ENCODE results near the gene HCAR2.
A peak's percentile ranks its signal among the peaks of the same experiment; 100 is the strongest.

HCAR2 gene

DNA sequence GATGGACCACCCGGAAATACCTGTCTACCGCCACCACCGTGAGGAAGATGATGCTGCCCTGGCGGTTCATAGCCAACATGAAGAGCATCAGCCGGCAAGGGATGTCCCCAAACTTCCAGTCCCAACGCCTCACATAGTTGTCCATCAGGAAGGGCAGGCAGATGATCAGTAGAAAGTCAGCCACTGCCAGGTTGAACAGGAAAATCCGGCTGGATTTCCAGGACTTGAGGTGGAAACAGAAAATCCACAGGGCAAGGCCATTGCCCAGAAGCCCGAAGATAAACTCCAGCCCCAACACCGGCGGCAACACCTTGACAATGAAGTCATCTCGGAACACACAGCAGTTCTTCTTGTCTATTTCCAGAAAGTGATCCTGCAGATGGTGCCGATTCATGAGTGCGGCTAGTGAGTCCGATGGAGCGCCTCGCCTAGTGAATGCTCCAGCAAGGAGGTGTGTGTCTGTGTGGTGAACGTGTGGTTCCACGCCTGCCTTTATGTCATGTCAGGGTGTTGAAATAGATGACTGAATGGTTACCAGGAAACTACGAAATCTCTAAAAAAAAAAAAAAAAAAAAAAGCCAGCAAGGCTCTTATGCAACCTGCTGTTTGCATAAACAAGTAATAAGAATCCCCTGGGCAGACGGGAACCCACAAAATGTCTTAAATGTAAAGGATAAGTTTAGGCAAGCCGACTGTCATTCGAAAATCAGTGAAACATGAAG is at the start of gene HCAR2:
TSS of gene HCAR2 (minus strand) at position 468 of the 722 bp plus-strand sequence. CDS start at position 394, 74 bp downstream.
- DNase-seq = peak in 1 of 2 experiments; percentile 41

- peak; percentile 96 to 99 for DNase-seq
Observed at GRCh38 chr12:122752464-122753318, 49.5 kb upstream of the HCAR2 start, which contains the start of gene DENR. DENR (plus strand) TSS chr12:122752824; CDS start chr12:122753702, 878 bp downstream.

- peak in 1 of 2 experiments; percentile 54 for DNase-seq
Observed at GRCh38 chr12:122750781-122751515, 47.8 kb upstream of the HCAR2 start.

DNA sequence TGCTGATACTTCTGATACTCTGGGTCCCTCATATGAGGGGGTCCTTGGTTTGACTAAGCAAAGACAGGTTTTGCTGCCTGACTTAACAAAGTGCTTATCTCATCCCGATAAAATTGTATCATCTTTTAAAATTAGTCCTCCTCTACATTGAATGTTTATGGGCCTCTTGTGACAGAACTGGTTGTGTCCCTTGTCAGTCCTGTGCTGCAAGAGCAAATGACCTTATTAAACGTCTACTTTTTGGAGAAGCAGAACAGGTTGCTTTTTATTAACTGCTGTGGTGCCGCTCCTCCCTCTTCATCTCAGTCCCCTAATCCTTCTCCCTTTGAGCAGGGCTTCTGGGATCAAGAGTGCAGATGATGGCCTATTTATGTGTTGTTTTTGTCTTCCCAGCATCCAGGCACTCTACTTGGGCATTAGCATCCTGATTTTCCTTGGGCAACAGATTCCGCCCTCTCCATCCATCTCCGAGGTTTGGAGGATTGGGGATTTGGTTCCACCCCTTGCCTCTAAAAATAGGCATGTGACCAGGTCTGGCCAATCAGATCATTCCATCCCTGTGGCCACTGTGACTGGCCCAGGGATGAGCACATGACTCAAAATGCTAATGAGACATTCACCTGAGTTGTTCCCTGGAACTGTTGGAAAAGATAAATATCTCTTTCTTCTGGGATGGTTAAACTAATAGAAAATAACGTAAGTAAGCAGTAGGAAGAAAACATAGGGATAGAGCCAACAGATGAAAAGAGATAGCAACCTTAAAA is 46.6 kb upstream of the HCAR2 start:
- peak; percentile 17 for DNase-seq

- DNase-seq = no peak
Observed at GRCh38 chr12:122747224-122748135, 44.3 kb upstream of the HCAR2 start.

DNA sequence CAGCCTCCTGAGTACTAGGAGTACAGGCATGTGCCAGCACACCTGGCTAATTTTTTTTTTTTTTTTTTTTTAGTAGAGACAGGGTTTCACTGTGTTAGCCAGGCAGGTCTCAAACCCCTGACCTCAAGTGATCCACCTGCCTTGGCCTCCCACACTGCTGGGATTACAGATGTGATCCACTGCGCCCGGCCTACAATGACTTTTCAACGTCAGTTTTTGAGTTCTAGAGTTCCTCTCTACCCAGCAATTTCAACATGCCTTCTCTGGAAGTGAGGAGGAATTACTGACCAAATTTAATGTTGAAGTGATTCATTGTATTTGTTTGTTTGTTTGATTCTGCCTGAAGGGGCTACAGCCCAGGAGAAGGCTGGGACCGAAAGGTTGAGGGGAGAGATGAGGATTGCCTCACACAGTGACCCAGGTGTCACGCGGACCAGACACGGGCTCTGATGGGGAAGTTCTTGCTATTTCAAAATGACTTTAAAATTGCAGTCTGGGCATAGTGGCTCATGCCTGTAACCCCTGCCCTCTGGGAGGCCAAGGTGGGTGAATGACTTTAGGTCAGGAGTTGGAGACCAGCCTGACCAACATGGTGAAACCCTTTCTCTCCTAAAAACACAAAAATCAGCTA is 40.9 kb upstream of the HCAR2 start:
- no peak for DNase-seq

DNA sequence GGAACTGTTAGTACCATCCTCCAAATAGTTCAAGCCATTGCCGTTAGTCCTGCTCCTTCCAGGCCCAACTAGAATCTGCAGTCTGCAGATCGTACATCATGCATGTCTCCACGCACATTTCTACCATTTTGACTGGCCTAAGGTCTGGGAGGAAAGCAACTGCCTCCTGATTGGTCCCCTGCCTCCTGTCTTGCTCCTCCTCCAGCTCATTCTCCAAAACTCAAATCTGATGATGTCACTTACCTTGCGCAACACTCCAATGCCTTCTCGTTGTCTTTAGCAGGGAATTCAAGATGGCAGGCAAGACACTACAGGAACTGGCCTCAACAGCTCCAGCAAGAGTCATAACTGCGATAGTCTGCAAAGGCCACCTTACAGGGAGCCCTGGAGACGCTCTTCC is 37.2 kb upstream of the HCAR2 start:
- no peak for DNase-seq

GRCh38 chr12:122738571-122738970 is 35.4 kb upstream of the HCAR2 start:
- no peak for DNase-seq

DNA sequence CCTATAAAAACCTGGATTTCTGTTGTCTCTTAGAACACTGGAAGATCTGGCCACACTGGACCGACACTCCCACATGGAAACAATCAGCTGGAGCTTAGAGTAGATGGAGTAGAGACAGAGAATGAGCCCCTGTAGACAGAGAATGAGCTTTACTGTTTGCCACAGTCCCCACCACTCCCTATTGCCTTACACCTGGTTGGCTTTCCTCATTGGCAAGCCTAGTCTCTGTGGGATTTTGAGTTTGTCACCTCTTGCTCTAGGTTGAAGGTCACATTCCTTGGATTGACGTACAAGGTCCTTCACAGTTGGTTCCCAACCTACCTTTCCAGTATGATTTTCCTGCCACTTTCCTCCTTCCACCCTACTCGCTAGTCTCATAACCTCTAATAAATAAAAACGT is 29.5 kb upstream of the HCAR2 start:
- DNase-seq = no peak

DNA sequence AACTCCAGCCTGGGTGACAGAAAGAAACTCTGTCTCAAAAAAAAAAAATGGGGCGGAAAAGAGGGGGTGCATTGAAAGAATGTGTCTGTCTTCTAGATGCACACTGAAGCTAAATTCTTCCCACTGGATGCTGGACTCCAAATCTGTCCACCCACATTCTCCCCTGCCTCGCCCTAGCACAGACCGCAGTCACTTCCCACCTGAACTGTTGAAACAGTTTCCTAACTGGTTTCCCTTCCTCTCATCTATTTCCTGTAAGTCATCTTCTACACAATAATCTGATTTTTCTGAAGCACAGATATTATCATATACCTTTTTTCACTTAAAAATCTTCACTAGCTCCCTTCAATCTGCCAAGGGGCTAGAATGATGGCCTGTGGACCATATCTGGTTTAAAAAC is 29.0 kb upstream of the HCAR2 start:
- no peak for DNase-seq

DNA sequence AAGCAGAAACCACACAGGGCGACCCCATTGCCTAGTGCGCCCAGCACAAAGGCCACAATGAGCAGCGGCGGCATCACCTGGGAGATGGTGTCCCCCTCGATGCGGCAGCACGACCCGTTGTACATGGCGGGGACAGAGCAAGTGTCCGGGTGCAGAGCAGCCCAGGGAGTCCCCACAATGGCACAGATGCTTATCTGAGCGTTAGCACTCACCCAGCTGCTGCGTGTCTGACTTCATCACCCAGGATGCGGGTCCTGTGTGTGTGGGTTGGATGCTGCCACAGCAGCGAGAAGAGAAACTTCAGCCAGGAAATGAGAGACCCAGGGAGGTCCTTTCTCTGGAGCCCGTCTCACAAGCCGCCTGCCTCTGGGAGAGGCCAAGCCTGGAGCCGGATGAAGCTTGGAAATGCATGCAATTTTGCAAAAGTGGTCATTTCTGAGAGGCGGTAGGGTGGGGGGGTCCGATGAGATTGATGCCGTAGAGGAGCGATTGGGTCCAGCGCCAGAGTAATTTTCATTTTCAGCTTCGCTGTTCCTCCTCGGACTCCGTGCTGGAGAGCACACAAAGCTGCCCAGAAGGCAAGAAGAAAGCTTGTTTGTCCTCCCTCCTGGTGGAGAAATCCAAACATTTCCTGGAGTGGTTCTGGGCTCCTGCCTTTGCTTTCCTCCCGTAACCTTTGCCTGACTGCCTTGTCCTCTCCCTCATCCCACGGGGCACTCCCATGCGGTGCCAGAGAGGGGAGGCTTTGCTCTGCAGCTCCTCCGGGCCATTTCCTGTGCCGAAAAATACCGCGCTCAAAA is 27.3 kb upstream of the HCAR2 start, which contains the start of gene HCAR1:
TSS of gene HCAR1 (minus strand) at position 630 of the 800 bp plus-strand sequence. CDS start at position 125, 505 bp downstream.
- peak; percentile 46 to 78 for DNase-seq

GRCh38 chr12:122729583-122730214 is 26.5 kb upstream of the HCAR2 start:
- DNase-seq = peak; percentile 9 to 58

DNA sequence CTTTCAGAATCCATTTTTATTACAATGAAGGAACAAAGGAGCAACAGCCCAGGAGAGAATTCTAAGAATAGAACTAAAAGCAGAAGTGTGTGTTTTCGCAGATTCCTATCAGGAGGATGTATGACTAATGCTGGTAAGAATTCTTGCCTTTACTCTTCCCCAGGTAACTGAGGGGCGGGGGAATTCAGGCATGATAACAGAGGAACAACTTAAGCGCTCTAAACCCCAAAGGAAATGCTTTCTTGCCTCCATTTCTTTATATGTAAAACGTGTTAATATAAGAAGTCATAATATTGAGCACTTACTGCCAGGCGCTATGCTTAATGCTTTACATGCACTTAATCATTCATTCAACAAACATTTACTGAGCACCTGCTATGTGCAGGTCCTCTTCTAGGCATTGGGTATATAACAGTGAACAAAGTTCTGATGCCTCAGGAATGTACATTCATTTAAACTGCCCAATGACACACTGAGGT is 23.0 kb upstream of the HCAR2 start:
- DNase-seq = no peak

GRCh38 chr12:122725452-122726079 is 22.4 kb upstream of the HCAR2 start:
- no peak for DNase-seq

GRCh38 chr12:122724641-122725243 is 21.6 kb upstream of the HCAR2 start:
- DNase-seq = no peak

DNA sequence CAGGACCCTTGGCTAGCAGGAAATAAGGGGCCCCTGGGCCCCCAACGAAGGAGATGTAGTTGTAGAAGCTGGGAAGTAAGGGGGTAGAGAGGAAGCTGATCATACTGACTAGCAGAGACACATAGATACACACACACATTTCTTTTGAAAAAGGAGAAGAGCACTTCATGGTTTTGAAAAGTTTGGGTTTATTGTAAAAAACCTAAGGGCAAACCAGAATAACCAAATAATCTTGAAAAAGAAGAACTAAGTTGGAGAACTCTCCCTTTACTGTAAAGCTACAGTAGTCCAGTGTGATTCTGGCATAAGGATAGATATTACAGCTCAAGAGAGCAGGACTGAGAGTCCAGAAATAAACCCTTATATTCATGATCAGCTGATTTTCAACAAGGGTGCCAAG is 19.2 kb upstream of the HCAR2 start:
- DNase-seq = no peak

DNA sequence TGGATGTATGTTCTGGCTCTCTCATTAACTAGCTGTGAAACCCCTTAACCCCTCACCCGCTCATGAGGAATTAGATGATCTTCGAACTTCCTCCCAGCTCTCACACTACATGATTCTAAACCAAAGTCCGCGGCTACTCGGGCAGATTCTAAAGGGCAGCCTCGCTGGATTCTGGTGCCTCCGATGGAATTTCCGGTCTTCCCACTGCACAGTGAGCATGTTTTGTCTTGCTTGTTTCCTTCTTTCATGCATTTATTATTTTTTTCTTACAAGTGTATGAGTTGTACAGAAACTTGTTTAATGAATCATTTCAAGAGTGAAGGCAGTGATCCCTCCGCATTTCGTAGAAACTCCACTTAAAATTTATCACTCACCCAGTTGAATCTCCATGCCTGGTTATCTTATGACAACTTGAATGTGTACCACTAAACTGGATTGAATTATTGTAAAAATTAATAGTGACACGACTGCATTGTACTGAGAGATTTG is 17.9 kb upstream of the HCAR2 start:
- no peak for DNase-seq

DNA sequence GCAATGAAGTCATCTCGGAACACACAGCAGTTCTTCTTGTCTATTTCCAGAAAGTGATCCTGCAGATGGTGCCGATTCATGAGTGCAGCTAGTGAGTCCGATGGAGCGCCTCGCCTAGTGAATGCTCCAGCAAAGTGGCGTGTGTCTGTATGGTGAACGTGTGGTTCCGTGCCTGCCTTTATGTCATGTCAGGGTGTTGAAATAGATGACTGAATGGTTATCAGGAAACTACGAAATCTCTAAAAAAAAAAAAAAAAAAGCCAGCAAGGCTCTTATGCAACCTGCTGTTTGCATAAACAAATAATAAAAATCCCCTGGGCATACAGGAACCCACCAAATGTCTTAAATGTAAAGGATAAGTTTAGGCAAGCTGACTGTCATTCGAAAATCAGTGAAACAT is 13.5 kb upstream of the HCAR2 start, which contains the start of gene HCAR3:
TSS of gene HCAR3 (minus strand) at position 154 of the 400 bp plus-strand sequence. CDS start at position 80, 74 bp downstream.
- peak; percentile 51 to 57 for DNase-seq
